ENCODE measurements around the gene CACTIN.

The CACTIN gene

DNA sequence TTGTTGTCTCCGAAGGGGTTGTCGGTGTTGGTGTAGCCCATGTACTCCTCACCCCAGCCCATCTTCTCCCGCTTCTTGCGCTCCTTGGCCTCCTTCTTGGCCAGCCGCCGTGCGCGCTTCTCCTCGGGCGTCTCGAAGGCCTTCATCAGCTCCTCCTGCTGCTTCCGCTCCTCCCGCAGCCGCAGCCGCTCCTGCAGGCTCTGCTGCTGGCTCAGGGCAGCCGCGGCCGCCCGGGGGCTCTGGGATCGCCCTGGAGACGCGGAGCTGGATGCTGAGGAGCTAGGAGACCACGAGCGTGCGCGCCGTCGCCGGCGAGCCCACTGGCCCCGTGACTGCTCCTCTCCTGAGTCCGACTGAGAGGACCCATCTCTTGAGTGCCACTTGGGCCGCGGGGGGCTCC, 2.9 kb downstream of the CACTIN start:
- DNase-seq = no peak
- Histone ChIP-seq H3K36me3 (ENCODE audit: control insufficient read depth in 4 of 4, insufficient read depth in 4 of 4, low read length in 3 of 4) (peaks cover 0 to 42% (median 30%) of the 10 kb centered on the region in 4 experiments), H3K4me3 (ENCODE audit: control insufficient read depth in 1 of 7, extremely low read depth in 1 of 7, insufficient read depth in 4 of 7, low read depth in 2 of 7, low read length in 6 of 7) (no peak overlapping the region), H3K9me3 (ENCODE audit: control extremely low read depth in 1 of 5, control insufficient read depth in 4 of 5, insufficient read depth in 2 of 5, low read depth in 1 of 5, low read length in 4 of 5) (no peaks in the 10 kb centered on the region), H3K4me1 (ENCODE audit: control extremely low read depth in 1 of 4, control insufficient read depth in 4 of 4, insufficient read depth in 4 of 4, low read length in 3 of 4) (peaks cover 5 to 24% (median 20%) of the 10 kb centered on the region in 4 experiments), H3K27me3 (replicated peaks in 2 of 5; ENCODE audit: control insufficient read depth in 4 of 5, insufficient read depth in 5 of 5, low read length in 4 of 5) (no peaks in the 10 kb centered on the region), H3K27ac (ENCODE audit: insufficient read depth in 1 of 2, low read depth in 1 of 2, low read length in 2 of 2, poor library complexity in 1 of 2, severe bottlenecking in 2 of 2) (no peak overlapping the region)
- CTCF ChIA-PET = interaction anchor here (2.7 kb wide), 1 partner anchor 38 kb away, joined by 13 read pairs; the partner anchor contains the start of gene GIPC3
- WGBS (ENCODE audit: insufficient coverage) = 97% methylated on average over 31 of the region's 34 CpGs
- POLR2A ChIA-PET = no interaction called here

DNA sequence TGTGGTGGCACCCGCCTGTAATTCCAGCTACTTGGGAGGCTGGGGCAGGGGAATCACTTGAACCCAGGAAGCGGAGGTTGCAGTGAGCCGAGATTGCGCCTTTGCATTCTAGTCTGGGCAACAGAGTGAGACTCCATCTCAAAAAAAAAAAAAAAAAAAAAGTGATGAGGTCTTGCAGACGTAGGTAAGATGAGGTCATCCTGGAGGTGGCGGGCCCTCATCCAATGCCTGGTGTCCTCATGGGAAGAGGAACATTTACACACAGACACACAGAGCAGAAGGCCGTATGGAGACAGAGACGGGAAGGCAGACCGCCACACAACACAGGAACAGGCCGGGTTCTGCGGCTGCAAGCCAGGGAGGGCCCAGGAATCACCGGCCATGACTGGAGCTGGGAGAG, 4.4 kb downstream of the CACTIN start:
- 89% methylated on average over 9 of the region's 12 CpGs for WGBS (ENCODE audit: insufficient coverage)
- CTCF ChIA-PET = interaction anchor here (1.7 to 8.5 kb wide), 2 partner anchors 34 to 78 kb away, joined by 5 to 91 read pairs; partner anchors contain the start of gene GIPC3
- Histone ChIP-seq H3K27me3 (replicated peaks in 2 of 5; ENCODE audit: control insufficient read depth in 4 of 5, insufficient read depth in 5 of 5, low read length in 4 of 5) (no peaks in the 10 kb centered on the region), H3K36me3 (ENCODE audit: control insufficient read depth in 4 of 4, insufficient read depth in 4 of 4, low read length in 3 of 4) (peaks cover 0 to 42% (median 30%) of the 10 kb centered on the region in 4 experiments), H3K4me1 (ENCODE audit: control extremely low read depth in 1 of 4, control insufficient read depth in 4 of 4, insufficient read depth in 4 of 4, low read length in 3 of 4) (peaks cover 5 to 37% (median 35%) of the 10 kb centered on the region in 4 experiments), H3K9me3 (ENCODE audit: control extremely low read depth in 1 of 5, control insufficient read depth in 4 of 5, insufficient read depth in 2 of 5, low read depth in 1 of 5, low read length in 4 of 5) (no peaks in the 10 kb centered on the region), H3K27ac (ENCODE audit: insufficient read depth in 1 of 2, low read depth in 1 of 2, low read length in 2 of 2, poor library complexity in 1 of 2, severe bottlenecking in 2 of 2) (no peak overlapping the region), H3K4me3 (ENCODE audit: control insufficient read depth in 1 of 7, extremely low read depth in 1 of 7, insufficient read depth in 4 of 7, low read depth in 2 of 7, low read length in 6 of 7) (no peak overlapping the region)
- no peak for DNase-seq
- POLR2A ChIA-PET = interaction anchor here (0.6 kb wide), 1 partner anchor 1167 kb away, joined by 4 read pairs; no protein-coding TSS in a partner anchor

DNA sequence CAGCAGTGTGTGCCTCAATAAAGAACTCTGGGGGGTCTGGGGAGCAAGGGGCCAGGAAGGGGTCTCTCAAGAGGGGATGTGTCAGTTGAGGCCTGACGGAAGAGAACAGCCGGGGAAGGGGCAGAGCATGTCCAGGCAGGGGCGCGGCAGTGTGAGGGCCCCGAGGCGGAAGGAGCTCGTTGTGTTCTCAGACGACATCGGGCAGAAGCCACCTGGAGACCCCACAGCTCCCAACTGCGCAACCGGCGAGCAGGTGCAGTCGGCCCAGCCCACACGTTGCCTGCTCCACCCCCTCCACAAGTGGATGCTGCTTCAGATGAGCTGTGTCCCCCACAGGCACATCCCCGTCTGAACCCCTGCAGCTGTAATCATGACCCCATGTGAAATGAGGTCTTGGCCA, 4.9 kb downstream of the CACTIN start:
- Histone ChIP-seq H3K27me3 (replicated peaks in 2 of 5; ENCODE audit: control insufficient read depth in 4 of 5, insufficient read depth in 5 of 5, low read length in 4 of 5) (no peaks in the 10 kb centered on the region), H3K9me3 (ENCODE audit: control extremely low read depth in 1 of 5, control insufficient read depth in 4 of 5, insufficient read depth in 2 of 5, low read depth in 1 of 5, low read length in 4 of 5) (no peaks in the 10 kb centered on the region), H3K4me1 (ENCODE audit: control extremely low read depth in 1 of 4, control insufficient read depth in 4 of 4, insufficient read depth in 4 of 4, low read length in 3 of 4) (peaks cover 5 to 42% (median 38%) of the 10 kb centered on the region in 4 experiments), H3K36me3 (ENCODE audit: control insufficient read depth in 4 of 4, insufficient read depth in 4 of 4, low read length in 3 of 4) (peaks cover 0 to 42% (median 30%) of the 10 kb centered on the region in 4 experiments), H3K27ac (ENCODE audit: insufficient read depth in 1 of 2, low read depth in 1 of 2, low read length in 2 of 2, poor library complexity in 1 of 2, severe bottlenecking in 2 of 2) (no peak overlapping the region), H3K4me3 (ENCODE audit: control insufficient read depth in 1 of 7, extremely low read depth in 1 of 7, insufficient read depth in 4 of 7, low read depth in 2 of 7, low read length in 6 of 7) (no peak overlapping the region)
- 97% methylated on average over 15 of the region's 15 CpGs for WGBS (ENCODE audit: insufficient coverage)
- ChIA-PET POLR2A (no interaction called here), CTCF (interaction anchor here (1.7 to 8.5 kb wide), 2 partner anchors 34 to 77 kb away, joined by 5 to 91 read pairs; partner anchors contain the start of gene GIPC3)
- no peak for DNase-seq

DNA sequence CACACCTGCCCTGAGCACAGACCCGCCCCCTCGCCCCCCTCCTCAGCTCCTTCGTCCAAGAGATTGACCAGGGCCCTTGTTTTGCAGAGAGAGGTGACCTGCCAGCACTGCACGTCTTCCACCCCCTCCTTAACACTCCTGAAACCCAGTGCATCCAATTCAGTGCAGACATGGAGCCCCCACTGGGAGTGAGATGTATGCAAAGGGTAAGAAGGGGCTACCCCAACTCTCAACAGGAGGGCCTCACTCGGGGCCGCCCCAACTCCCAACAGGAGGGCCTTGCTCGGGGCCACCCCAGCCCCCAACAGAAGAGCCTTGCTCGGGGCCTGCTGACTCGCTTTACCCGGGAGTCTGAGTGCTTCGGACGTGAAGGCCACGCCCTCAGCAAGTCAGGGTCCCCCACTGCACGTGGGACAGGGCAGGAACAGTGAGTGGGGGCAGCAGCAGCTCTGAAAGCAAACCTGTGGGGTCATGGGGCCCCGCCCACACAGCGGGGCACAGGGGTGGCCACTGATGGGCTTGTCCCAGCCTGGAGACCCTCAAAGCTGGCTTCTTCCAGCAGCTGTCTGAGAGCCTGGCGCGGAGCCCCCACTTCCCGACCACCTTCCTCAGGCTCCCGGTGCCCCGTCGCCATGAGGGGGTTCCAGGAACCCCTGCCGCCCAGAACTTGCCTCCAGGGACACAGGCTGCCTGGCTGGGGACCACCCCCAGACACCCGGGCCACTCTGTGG, 5.6 kb downstream of the CACTIN start:
- Histone ChIP-seq H3K4me1 (ENCODE audit: control extremely low read depth in 1 of 4, control insufficient read depth in 4 of 4, insufficient read depth in 4 of 4, low read length in 3 of 4) (peaks cover 3 to 39% (median 36%) of the 10 kb centered on the region in 4 experiments), H3K27me3 (replicated peaks in 2 of 5; ENCODE audit: control insufficient read depth in 4 of 5, insufficient read depth in 5 of 5, low read length in 4 of 5) (no peaks in the 10 kb centered on the region), H3K36me3 (ENCODE audit: control insufficient read depth in 4 of 4, insufficient read depth in 4 of 4, low read length in 3 of 4) (peaks cover 0 to 42% (median 31%) of the 10 kb centered on the region in 4 experiments), H3K27ac (ENCODE audit: insufficient read depth in 1 of 2, low read depth in 1 of 2, low read length in 2 of 2, poor library complexity in 1 of 2, severe bottlenecking in 2 of 2) (no peak overlapping the region), H3K4me3 (ENCODE audit: control insufficient read depth in 1 of 7, extremely low read depth in 1 of 7, insufficient read depth in 4 of 7, low read depth in 2 of 7, low read length in 6 of 7) (no peak overlapping the region), H3K9me3 (ENCODE audit: control extremely low read depth in 1 of 5, control insufficient read depth in 4 of 5, insufficient read depth in 2 of 5, low read depth in 1 of 5, low read length in 4 of 5) (no peaks in the 10 kb centered on the region)
- POLR2A ChIA-PET = no interaction called here
- no peak for DNase-seq
- CTCF ChIA-PET = interaction anchor here (0.6 to 8.5 kb wide), 2 partner anchors 33 to 138 kb away, joined by 3 to 91 read pairs; partner anchors contain the start of genes GIPC3 and SMIM44
- 95% methylated on average over 18 of the region's 24 CpGs for WGBS (ENCODE audit: insufficient coverage)

GRCh38 chr19:3620145-3620816, 6.3 kb downstream of the CACTIN start:
- Histone ChIP-seq H3K4me1 (ENCODE audit: control extremely low read depth in 1 of 4, control insufficient read depth in 4 of 4, insufficient read depth in 4 of 4, low read length in 3 of 4) (peaks cover 3 to 32% (median 29%) of the 10 kb centered on the region in 4 experiments), H3K27ac (ENCODE audit: insufficient read depth in 1 of 2, low read depth in 1 of 2, low read length in 2 of 2, poor library complexity in 1 of 2, severe bottlenecking in 2 of 2) (no peak overlapping the region), H3K4me3 (ENCODE audit: control insufficient read depth in 1 of 7, extremely low read depth in 1 of 7, insufficient read depth in 4 of 7, low read depth in 2 of 7, low read length in 6 of 7) (no peak overlapping the region), H3K36me3 (ENCODE audit: control insufficient read depth in 4 of 4, insufficient read depth in 4 of 4, low read length in 3 of 4) (peaks cover 0 to 46% (median 34%) of the 10 kb centered on the region in 4 experiments), H3K27me3 (replicated peaks in 2 of 5; ENCODE audit: control insufficient read depth in 4 of 5, insufficient read depth in 5 of 5, low read length in 4 of 5) (no peaks in the 10 kb centered on the region), H3K9me3 (ENCODE audit: control extremely low read depth in 1 of 5, control insufficient read depth in 4 of 5, insufficient read depth in 2 of 5, low read depth in 1 of 5, low read length in 4 of 5) (no peaks in the 10 kb centered on the region)
- ChIA-PET POLR2A (no interaction called here), CTCF (interaction anchor here (0.6 to 8.5 kb wide), 3 partner anchors 12 to 137 kb away, joined by 3 to 91 read pairs (median 18); partner anchors contain the start of genes GIPC3 and SMIM44)
- over 99% methylated on average over 14 of the region's 19 CpGs for WGBS (ENCODE audit: insufficient coverage)
- no peak for DNase-seq

DNA sequence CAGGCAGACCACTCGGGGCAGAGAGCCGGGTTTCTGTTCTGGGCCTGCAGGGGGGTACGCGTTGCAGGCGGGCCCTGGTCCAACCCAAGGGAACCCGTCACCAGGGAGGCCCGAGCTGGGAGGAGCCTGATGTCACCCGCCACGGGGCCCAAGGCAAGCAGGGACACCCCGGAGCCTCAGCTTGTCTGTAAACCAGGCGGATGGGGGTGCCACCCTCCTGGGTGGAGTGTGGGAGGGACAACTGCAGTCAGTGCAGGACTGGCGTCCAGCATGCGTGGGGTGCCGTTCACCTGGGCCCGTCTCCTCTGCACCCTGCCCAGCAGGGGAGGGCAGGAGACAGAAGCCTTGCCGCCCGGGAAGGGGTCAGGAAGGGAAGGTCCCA, 7.0 kb downstream of the CACTIN start:
- no peak overlapping the region for H3K4me3 ChIP-seq (ENCODE audit: control insufficient read depth in 1 of 7, extremely low read depth in 1 of 7, insufficient read depth in 4 of 7, low read depth in 2 of 7, low read length in 6 of 7)
- DNase-seq = no peak
- H3K4me1 ChIP-seq (ENCODE audit: control extremely low read depth in 1 of 4, control insufficient read depth in 4 of 4, insufficient read depth in 4 of 4, low read length in 3 of 4) = peaks cover 0 to 25% (median 25%) of the 10 kb centered on the region in 4 experiments
- WGBS (ENCODE audit: insufficient coverage) = 95% methylated on average over 12 of the region's 17 CpGs
- H3K27me3 ChIP-seq (replicated peaks in 2 of 5; ENCODE audit: control insufficient read depth in 4 of 5, insufficient read depth in 5 of 5, low read length in 4 of 5) = no peaks in the 10 kb centered on the region
- peaks cover 0 to 49% (median 34%) of the 10 kb centered on the region in 4 experiments for H3K36me3 ChIP-seq (ENCODE audit: control insufficient read depth in 4 of 4, insufficient read depth in 4 of 4, low read length in 3 of 4)
- CTCF ChIA-PET = interaction anchor here (3.3 to 8.5 kb wide), 2 partner anchors 11 to 32 kb away, joined by 18 to 91 read pairs; partner anchors contain the start of gene GIPC3
- no peak overlapping the region for H3K27ac ChIP-seq (ENCODE audit: insufficient read depth in 1 of 2, low read depth in 1 of 2, low read length in 2 of 2, poor library complexity in 1 of 2, severe bottlenecking in 2 of 2)
- H3K9me3 ChIP-seq (ENCODE audit: control extremely low read depth in 1 of 5, control insufficient read depth in 4 of 5, insufficient read depth in 2 of 5, low read depth in 1 of 5, low read length in 4 of 5) = no peaks in the 10 kb centered on the region
- POLR2A ChIA-PET = no interaction called here
